ENCODE data around the gene SLU7. TPM values are rescaled to one million over a fixed set of nuclear protein-coding genes. Genes with fewer than 3 reads are reported as not detected.

Gene SLU7
- total and polyA plus RNA-seq, 9 of the 15 experiments (the other 6 are each of a cell fraction or from before 2014, with no cell fraction given) = 42.1 to 65.7 (median 54.8) TPM

GRCh38 chr5:160436017-160436416 lies 17.1 kb upstream of the SLU7 start:
- BruUV-seq (replicated peaks) = no TSS peak
- no peaks in the 10 kb centered on the region for H3K9me3 ChIP-seq (replicated peaks; ENCODE audit: control insufficient read depth, insufficient read depth, low read depth, low read length)
- ChIA-PET CTCF (ENCODE audit: low intra/inter-chr PET ratio) (no interaction called here), POLR2A (interaction anchor here (0.7 to 1.9 kb wide), 3 partner anchors 12 to 17 kb away, joined by 4 to 9 read pairs (median 7); partner anchors contain the start of genes PTTG1 and SLU7)
- intact Hi-C loops (cut with micrococcal nuclease) (no loop called here), in situ Hi-C loops (cut with MboI) (no loop called here)
- no peak overlapping the region; a peak in 1 of 4 replicates for H3K9ac ChIP-seq (ENCODE audit: insufficient read depth in 1 of 2, low read depth in 2 of 2, low read length in 2 of 2)
- 3% methylated on average over 3 of the region's 4 CpGs for WGBS (ENCODE audit: insufficient coverage, low coverage, missing lambda C conversion rate)
- H3K27me3 ChIP-seq (ENCODE audit: control insufficient read depth in 2 of 2, insufficient read depth in 2 of 2, low read length in 2 of 2) = no peaks in the 10 kb centered on the region
- no peak overlapping the region for H3K27ac ChIP-seq (ENCODE audit: extremely low read depth, low read depth, low read length)
- peak; percentile 32 to 43 (median 35) for DNase-seq (ENCODE audit: extremely low read depth in 1 of 4, low spot score in 3 of 4)
- H3K9me1 ChIP-seq (ENCODE audit: control insufficient read depth, insufficient read depth, low read length) = no peaks in the 10 kb centered on the region
- no peak; the same call in 1 of the 3 replicates for ATAC-seq
- no peaks in the 10 kb centered on the region for H4K20me1 ChIP-seq (replicated peaks; ENCODE audit: control insufficient read depth, insufficient read depth, low read length)
- peak overlapping the region; percentile 62 for H3K4me2 ChIP-seq (ENCODE audit: insufficient read depth, low read length)
- H3K36me3 ChIP-seq (ENCODE audit: control insufficient read depth, insufficient read depth, low read length) = no peaks in the 10 kb centered on the region
- peaks cover 12 to 14% of the 10 kb centered on the region in 2 experiments; a peak in 4 of 5 replicates for H3K4me1 ChIP-seq (replicated peaks in 1 of 2; ENCODE audit: control insufficient read depth in 2 of 2, insufficient read depth in 2 of 2, low read length in 2 of 2)
- H3K79me2 ChIP-seq (ENCODE audit: control insufficient read depth, insufficient read depth, low read length) = no peaks in the 10 kb centered on the region
- FAIRE-seq = no peak
- no peak overlapping the region for H3K4me3 ChIP-seq
- H2AFZ ChIP-seq (ENCODE audit: low read depth, low read length) = no peak overlapping the region
- TF ChIP-seq LEF1 (IDR thresholded peaks at IDR 0.05) (no peak), ZNF785 (CRISPR knock-in tag; IDR thresholded peaks at IDR 0.05) (no peak), ZFP36 (IDR thresholded peaks at IDR 0.05; ENCODE audit: low read depth, low read length, partially characterized antibody) (no peak), SOX6 (IDR thresholded peaks at IDR 0.05) (peak; percentile 31; the same call in 1 of the 2 replicates), FOXP4 (CRISPR knock-in tag; IDR thresholded peaks at IDR 0.05; ENCODE audit: borderline replicate concordance) (no peak), MAFK (IDR thresholded peaks at IDR 0.05; ENCODE audit: low read length) (no peak), FUS (optimal IDR thresholded peaks at IDR 0.05; ENCODE audit: low read depth, low read length) (no peak), MTA2 (IDR thresholded peaks at IDR 0.05; ENCODE audit: low read depth) (0 out of 2 replicates have a peak, but pooled peaks have one; percentile 16), TFAM (CRISPR knock-in tag; conservative IDR thresholded peaks at IDR 0.05) (no peak), NFIC (IDR thresholded peaks at IDR 0.05) (peak; percentile 71), TAL1 (IDR thresholded peaks at IDR 0.05) (0 out of 2 replicates have a peak, but pooled peaks have one; percentile 52), TEAD4 (IDR thresholded peaks at IDR 0.05; ENCODE audit: low read length) (peak; percentile 37; the same call in 1 of the 2 replicates), TEAD4 (CRISPR knock-in tag; IDR thresholded peaks at IDR 0.05; ENCODE audit: borderline replicate concordance) (no peak), NELFE (IDR thresholded peaks at IDR 0.05; ENCODE audit: insufficient read depth, insufficient read length) (no peak), PHF8 (IDR thresholded peaks at IDR 0.05; ENCODE audit: borderline replicate concordance, low read length) (no peak), ZC3H11A (IDR thresholded peaks at IDR 0.05; ENCODE audit: low read depth, low read length) (no peak)
- TF ChIP-seq, protein P1, sequence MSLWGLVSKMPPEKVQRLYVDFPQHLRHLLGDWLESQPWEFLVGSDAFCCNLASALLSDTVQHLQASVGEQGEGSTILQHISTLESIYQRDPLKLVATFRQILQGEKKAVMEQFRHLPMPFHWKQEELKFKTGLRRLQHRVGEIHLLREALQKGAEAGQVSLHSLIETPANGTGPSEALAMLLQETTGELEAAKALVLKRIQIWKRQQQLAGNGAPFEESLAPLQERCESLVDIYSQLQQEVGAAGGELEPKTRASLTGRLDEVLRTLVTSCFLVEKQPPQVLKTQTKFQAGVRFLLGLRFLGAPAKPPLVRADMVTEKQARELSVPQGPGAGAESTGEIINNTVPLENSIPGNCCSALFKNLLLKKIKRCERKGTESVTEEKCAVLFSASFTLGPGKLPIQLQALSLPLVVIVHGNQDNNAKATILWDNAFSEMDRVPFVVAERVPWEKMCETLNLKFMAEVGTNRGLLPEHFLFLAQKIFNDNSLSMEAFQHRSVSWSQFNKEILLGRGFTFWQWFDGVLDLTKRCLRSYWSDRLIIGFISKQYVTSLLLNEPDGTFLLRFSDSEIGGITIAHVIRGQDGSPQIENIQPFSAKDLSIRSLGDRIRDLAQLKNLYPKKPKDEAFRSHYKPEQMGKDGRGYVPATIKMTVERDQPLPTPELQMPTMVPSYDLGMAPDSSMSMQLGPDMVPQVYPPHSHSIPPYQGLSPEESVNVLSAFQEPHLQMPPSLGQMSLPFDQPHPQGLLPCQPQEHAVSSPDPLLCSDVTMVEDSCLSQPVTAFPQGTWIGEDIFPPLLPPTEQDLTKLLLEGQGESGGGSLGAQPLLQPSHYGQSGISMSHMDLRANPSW (CRISPR knock-in tag; IDR thresholded peaks at IDR 0.05) = no peak
- TF ChIP-seq, protein P2, sequence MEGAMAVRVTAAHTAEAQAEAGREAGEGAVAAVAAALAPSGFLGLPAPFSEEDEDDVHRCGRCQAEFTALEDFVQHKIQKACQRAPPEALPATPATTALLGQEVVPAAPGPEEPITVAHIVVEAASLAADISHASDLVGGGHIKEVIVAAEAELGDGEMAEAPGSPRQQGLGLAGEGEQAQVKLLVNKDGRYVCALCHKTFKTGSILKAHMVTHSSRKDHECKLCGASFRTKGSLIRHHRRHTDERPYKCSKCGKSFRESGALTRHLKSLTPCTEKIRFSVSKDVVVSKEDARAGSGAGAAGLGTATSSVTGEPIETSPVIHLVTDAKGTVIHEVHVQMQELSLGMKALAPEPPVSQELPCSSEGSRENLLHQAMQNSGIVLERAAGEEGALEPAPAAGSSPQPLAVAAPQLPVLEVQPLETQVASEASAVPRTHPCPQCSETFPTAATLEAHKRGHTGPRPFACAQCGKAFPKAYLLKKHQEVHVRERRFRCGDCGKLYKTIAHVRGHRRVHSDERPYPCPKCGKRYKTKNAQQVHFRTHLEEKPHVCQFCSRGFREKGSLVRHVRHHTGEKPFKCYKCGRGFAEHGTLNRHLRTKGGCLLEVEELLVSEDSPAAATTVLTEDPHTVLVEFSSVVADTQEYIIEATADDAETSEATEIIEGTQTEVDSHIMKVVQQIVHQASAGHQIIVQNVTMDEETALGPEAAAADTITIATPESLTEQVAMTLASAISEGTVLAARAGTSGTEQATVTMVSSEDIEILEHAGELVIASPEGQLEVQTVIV (CRISPR knock-in tag; IDR thresholded peaks at IDR 0.05; ENCODE audit: borderline replicate concordance) = no peak
